Stimulated activated CD8-positive, alpha-beta memory T cell treated with anti-CD3 and anti-CD28 coated beads, Interleukin-4, amount 100 ng/mL, for 4 hours (primary cell): Measurements from ENCODE around the gene PRAMEF2.
"Not testable (repeated sequence)": the region's sequence is repeated elsewhere in the genome, so short reads cannot be mapped to it uniquely, and the experiment has no call there.

Experiments
- DNase-seq, 2 donors: peaks; one replicate each; pipeline ENCODE4 v3.0.0-alpha.2; 2020; ENCODE audit warnings: low read depth in 2 of 2, low spot score in 1 of 2

PRAMEF2 gene

GRCh38 chr1:12856786-12857185, at the start of gene PRAMEF2:
PRAMEF2 (plus strand) TSS chr1:12857086; CDS start chr1:12859010, 1,924 bp downstream.
- DNase-seq: not testable (repeated sequence)

DNA sequence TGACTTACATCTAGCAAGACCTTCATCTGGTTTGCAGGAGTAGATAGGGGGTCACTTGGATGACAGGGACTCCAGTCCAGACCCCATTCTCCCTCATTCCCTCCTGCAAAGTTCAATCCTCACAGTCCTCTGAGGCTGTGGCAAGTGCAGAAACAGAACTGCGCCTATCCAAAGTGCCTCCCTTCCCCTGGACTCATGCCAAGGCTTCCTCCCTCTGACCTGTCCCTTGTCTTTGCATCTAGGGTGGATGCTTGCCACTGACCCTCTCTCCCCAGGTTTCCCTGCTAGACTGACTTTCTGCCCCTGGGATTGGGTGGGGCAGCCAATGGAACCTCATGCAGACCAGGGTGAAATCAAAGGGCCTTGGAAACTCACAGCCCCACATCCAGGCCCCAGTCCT, 47.0 kb upstream of the PRAMEF2 start:
- DNase-seq: no peak

DNA sequence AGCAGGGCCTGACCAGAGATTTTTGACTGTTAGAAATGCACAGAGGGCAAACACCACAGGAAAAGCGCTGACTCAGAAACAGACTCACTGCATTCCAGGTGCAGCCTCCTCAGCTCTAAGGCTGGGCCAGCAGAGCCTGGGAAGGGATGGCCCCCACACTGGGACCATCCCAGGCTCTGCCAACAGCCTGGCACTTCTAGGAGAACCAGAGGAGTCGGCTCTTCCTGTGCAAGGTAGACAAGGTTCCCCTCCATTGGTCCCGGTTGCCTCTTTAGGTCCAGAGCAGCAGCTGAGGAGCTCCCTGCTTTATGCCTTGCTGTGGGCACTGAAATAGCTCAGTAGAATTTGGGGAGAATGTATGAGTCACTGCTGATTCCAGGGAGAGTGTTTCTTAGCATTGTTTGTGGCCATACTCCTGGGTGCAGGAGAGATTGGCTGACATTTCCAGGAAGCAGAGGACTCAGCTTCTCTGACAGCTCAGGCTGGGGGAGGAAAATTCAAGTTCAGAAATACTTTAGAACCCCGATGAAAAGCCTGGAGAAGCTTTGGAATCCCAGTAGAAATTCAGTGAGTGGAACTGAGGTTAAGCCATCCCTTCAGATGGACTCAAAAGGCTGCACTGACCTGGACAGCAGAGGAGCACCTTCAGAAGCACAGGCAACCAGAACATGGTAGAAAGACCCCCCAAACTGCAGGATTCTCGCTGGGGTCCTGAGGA, 46.0 kb upstream of the PRAMEF2 start:
- DNase-seq: no peak

DNA sequence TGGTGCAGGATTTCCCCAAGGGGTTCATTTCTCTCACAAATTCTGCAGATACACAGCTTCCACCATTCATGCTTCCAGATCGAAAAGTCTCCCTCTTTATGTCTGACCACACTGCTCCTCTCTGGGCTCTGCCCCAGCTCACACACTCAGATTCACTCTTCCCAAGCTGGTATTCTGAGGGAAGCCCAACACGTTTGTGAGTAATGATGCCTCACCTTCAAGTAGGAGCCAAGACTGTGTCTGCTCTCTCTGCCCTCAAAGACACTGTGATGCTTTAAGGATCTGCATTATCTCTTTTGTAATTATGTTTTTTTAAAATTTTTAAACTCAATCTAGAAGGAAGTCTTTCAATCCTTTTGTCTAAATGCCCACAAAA, 45.5 kb upstream of the PRAMEF2 start:
- no peak for DNase-seq

DNA sequence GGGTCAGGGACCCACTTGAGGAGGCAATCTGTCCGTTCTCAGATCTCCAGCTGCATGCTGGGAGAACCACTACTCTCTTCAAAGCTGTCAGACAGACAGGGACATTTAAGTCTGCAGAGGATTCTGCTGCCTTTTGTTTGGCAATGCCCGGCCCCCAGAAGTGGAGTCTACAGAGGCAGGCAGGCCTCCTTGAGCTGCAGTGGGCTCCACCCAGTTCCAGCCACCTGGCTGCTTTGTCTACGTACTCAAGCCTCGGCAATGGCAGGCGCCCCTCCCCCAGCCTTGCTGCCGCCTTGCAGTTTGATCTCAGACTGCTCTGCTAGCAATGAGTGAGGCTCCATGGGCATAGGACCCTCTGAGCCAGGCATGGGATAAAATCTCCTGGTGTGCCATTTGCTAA, 37.8 kb upstream of the PRAMEF2 start:
- DNase-seq: not testable (repeated sequence)

GRCh38 chr1:12831310-12831709, 25.6 kb upstream of the PRAMEF2 start, which contains the start of gene PRAMEF11:
PRAMEF11 (minus strand) TSS chr1:12831410; CDS start chr1:12828789, 2,621 bp downstream.
- DNase-seq: not testable (repeated sequence)

DNA sequence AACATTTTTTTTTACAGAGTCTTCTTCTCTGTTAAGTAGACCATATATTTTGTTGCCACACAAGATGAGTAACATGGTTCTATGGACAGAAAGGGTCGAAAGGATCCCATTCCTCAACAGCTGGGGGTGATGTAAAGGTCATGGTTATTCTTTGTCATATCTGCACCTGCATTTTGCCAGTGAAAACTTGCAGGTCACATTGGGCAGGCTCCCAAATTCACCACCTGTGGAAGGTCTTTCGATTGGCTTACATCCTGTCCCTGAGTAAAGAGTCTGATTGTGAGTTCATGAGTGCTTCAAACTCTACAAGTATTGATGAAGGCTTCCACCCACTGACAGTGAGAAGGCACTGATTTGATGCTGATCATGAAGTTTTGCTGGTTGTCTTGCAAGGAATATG, 23.6 kb upstream of the PRAMEF2 start:
- not testable (repeated sequence) for DNase-seq

- DNase-seq: not testable (repeated sequence)
Measured at GRCh38 chr1:12848620-12849019, 8.3 kb upstream of the PRAMEF2 start, which contains the start of gene HNRNPCL1. HNRNPCL1 (minus strand) TSS chr1:12848720; CDS start chr1:12848289, 431 bp downstream.

DNA sequence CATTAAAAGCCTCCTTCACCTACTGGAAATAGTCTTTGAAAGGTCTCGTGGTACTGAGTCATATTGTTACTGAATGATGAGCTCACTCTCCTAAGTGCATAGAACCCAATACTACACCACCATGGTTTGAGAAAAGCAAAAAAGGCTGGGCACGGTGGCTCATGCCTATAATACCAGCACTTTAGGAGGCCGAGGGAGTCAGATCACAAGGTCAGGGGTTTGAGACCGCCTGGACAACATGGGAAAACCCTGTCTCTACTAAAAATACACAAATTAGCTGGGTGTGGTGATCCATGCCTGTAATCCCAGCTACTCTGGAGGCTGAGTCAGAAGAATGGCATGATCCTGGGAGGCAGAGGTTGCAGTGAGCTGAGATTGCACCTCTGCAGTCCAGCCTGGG, 5.1 kb upstream of the PRAMEF2 start:
- DNase-seq: no peak

DNA sequence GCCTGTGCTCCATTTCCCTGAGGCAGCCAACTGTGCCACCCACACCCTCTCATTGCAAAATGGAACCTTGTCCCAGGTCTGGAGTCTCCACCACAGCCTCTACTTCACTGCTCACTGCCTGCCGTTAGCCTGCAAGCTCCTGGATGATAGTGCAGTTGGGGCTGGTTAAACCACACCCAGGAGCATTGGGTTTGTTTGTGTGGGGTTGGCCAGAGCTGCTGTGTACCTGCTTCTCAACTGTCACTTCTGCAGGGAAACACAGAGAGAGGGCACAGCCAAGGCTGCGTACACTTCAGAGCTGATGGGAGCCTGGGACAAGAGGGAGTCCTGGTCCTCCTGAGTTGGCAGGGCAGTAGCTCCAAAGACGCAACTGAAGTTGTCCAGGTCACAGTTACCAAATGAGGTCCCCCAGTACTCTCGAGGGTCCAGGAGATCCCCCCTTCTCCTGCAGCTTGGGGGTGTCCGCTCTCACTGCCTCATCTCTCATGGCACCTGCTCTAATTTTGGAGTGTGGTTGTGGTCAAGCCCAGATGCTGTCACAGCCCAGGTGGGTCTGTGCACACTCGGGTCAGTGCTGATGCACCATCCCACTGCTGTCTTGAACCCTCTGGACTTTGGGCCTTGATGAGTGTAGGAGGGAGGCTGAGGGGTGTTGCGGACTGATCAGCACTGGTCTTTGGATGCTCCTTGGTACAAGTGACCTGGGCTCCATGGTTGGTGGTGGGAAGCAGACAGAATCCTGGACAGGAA, 6.4 kb downstream of the PRAMEF2 start:
- DNase-seq: not testable (repeated sequence)

DNA sequence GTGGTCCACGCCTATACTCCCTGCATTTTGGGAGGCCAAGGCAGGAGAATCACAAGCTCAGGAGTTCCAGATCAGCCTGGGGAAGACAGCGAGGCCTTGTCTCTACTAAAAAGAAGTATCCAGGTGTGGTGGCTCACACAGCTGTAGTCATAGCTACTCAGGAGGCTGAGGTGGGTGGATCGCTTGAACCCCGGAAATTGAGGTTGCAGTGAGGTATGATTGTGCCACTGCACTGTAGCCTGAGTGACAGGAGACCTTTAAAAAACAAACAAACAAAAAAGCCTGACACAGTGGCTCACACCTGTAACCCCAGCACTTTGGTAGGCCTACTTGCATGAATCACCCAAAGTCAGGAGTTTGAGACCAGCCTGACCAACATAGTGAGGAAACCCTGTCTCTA, 21.6 kb downstream of the PRAMEF2 start:
- not testable (repeated sequence) for DNase-seq

GRCh38 chr1:12886101-12886500, 29.2 kb downstream of the PRAMEF2 start, which contains the start of gene PRAMEF4:
PRAMEF4 (minus strand) TSS chr1:12886201; CDS start chr1:12883394, 2,807 bp downstream.
- DNase-seq: not testable (repeated sequence)

DNA sequence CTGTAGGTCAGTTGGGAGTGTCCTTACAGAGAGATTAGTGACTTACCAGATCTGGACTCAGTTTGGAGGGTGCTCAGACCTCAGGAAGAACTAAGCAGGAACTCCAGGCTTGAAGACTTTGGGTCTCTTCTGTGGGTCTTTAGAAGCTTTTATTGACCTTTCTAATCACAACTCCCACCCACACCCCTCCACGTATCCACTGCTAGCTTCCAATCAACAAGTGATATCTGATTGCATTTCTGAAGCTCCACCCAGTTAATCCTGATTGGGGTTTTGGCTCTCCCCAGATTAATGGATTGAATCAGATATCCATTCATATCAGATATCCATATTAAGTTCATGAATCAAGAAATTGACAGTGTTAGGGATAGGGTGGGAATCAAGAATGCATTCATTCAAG, 41.3 kb downstream of the PRAMEF2 start, which contains the start of gene PRAMEF10:
Gene PRAMEF10, minus strand, starts transcription at position 101 of the 400 bp plus-strand sequence. CDS start 2,423 bp downstream, outside the sequence.
- DNase-seq: not testable (repeated sequence)

DNA sequence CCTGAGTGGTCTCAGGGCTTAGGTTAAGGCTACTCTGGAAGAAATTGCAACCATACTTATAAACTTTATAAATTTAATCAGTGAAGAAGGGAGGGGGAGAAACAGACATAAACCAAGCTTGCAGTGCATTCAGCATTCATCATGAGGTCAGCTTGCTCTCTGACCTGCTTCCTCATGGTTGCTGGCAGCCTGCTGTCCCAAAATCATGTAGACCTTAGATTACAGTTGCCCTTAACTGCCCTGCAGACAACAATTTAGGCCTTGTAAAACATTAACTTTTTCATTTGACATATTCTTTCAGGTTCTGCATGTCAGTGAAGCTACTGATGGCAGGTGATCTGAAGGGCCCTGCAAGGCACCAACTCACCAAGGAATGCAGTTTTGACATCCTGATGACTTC, 42.3 kb downstream of the PRAMEF2 start:
- DNase-seq: not testable (repeated sequence)

DNA sequence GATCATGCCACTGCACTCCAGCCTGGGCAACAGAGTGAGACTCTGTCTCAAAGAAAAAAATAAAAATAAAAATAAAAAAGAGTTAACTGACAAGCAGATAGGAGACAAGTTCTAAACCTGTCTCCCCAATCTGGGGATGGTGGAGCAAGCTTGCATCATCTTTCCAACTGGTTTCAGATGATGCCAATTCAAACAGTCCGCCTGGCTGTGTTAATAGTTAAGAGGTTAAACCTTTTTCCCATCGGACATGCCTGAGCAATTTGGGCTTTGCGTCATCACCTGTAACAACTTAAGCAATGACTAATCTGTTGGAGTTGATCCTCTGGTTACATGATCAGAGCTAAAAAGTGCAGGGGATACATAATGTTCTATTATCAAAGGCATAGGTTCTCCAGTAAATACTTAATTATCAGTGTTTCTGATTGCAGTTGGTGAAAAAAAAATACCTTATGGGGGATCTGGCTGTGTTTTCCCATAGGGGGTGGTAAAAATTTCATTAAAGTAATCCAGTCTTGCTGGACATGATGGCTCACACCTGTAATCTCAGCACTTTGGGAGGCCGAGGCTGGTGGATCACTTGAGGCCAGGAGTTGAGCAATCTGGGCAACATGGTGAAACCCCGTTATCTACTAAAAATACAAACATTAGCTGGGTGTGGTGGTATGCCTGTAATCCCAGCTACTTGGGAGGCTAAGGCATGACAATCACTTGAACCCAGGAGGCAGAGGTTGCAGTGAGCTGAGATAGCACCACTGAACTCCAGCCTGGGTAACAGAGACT, 47.1 kb downstream of the PRAMEF2 start:
- DNase-seq: not testable (repeated sequence)
